HepG2 (cell line): ENCODE data around the gene GABRR3.

Source experiments
- EP300 ChIP-seq, 3 experiments: sonication (generic) in 1 of 3; formaldehyde crosslinking in 1 of 3; IDR thresholded peaks; 2 replicates each; pipeline versions ENCODE4 v1.5.1 to v1.6.1; 2011 to 2020; ENCODE audit warnings: low read depth in 2 of 3, low read length in 2 of 3, borderline replicate concordance in 1 of 3, improper control_type of control experiment in 1 of 3, mild to moderate bottlenecking in 1 of 3, missing genetic modification reagents in 1 of 3, moderate library complexity in 1 of 3
- POLR2A ChIP-seq, 2 experiments: IDR thresholded peaks; 2 replicates each; pipeline ENCODE4 v1.6.1; 2011; ENCODE audit warnings: low read depth in 2 of 2, low read length in 2 of 2, mild to moderate bottlenecking in 1 of 2, moderate library complexity in 1 of 2; ENCODE audit not compliant: insufficient read depth in 1 of 2
- PRPF4 ChIP-seq: fragments of 200-400 bp; formaldehyde crosslinking; IDR thresholded peaks from 2 replicates; pipeline ENCODE4 v1.6.1; 2016; ENCODE audit warnings: low read length, low read depth; ENCODE audit not compliant: poor library complexity, severe bottlenecking
- RBAK ChIP-seq: sonication (generic); formaldehyde crosslinking; IDR thresholded peaks from 2 replicates; pipeline ENCODE4 v1.5.1; 2020; ENCODE audit warnings: mild to moderate bottlenecking, missing genetic modification reagents
- SRF ChIP-seq: IDR thresholded peaks from 2 replicates; pipeline ENCODE4 v1.6.1; 2011; ENCODE audit warnings: mild to moderate bottlenecking, low read depth, low read length, moderate library complexity
- TRIM22 ChIP-seq: fragments of 450-650 bp; IDR thresholded peaks from 2 replicates; pipeline ENCODE4 v1.6.1; 2017
- ZNF160 ChIP-seq: sonication (generic); formaldehyde crosslinking; IDR thresholded peaks from 2 replicates; pipeline ENCODE4 v1.8.0; 2022; ENCODE audit warnings: mild to moderate bottlenecking, inconsistent platforms, missing genetic modification reagents

DNA sequence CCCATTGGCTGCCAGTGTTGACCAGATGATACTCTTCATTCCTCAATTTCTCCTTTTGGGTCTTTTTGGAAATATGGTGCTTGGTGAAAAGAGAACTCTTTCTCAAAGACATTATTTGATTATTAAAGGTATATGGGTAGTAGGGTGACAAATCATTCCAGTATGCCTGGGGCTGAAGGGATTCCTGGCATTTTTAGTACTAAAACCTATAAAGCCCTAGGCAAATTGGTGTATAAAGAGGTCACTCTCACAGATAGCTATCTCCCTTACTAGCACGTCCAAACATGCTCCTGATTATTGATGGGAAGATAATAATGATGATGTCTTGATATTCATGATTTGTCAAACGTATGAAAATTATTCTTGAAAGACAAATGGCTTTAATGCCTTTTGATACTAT is 1.1 kb downstream of the GABRR3 start:
- no peak for TF ChIP-seq ZNF160 (CRISPR knock-in tag)
- TF ChIP-seq RBAK (CRISPR knock-in tag): no peak
- no peak for TF ChIP-seq POLR2A (IDR thresholded peaks at IDR 0.05; ENCODE audit: insufficient read depth in 1 of 2, low read depth in 2 of 2, low read length in 2 of 2)
- no peak for TF ChIP-seq SRF
- TF ChIP-seq PRPF4: no peak
- no peak for TF ChIP-seq TRIM22
- no peak for TF ChIP-seq EP300 (IDR thresholded peaks at IDR 0.05; ENCODE audit: low read depth in 2 of 2, low read length in 2 of 2)
- no peak for TF ChIP-seq EP300 (CRISPR knock-in tag; IDR thresholded peaks at IDR 0.05; ENCODE audit: borderline replicate concordance)
